Activated B cell treated with CpG ODN at 0.5 μM for 24 hours (primary cell): Measurements from ENCODE around the gene CHD2. TPM values are rescaled to one million over a fixed set of nuclear protein-coding genes. Genes with fewer than 3 reads are reported as not detected.

Experiments
- ATAC-seq: fragments of 200-7000 bp; cut with Tn5 transposase; one replicate; pipeline ENCODE4 v1.10.0; 2021; ENCODE audit warnings: low read depth, mild to moderate bottlenecking, moderate library complexity
- CTCF ChIA-PET: fragments of 350-600 bp; sonication (Branson Sonifier 250); formaldehyde crosslinking; loops from one replicate; lab custom pipeline; 2021; ENCODE audit warnings: antibody characterized with exemption; lab: Charles Lee
- POLR2A ChIA-PET: fragments of 350-600 bp; sonication (Branson Sonifier 250); formaldehyde crosslinking; loops from one replicate; lab custom pipeline; 2021; ENCODE audit warnings: antibody characterized with exemption; lab: Charles Lee
- DNase-seq: peaks from one replicate; pipeline ENCODE4 v3.0.0; 2022
- H3K27ac Mint-ChIP-seq: one replicate; pipeline ENCODE4 v1.8.0; 2020; ENCODE audit warnings: mixed read lengths
- H3K27me3 Mint-ChIP-seq: one replicate; pipeline ENCODE4 v1.8.0; 2021; ENCODE audit warnings: mixed read lengths
- H3K36me3 Mint-ChIP-seq: one replicate; pipeline ENCODE4 v1.8.0; 2021; ENCODE audit warnings: low read depth, mixed read lengths
- H3K4me1 Mint-ChIP-seq: one replicate; pipeline ENCODE4 v1.8.0; 2021; ENCODE audit warnings: mixed read lengths
- H3K4me3 Mint-ChIP-seq: one replicate; pipeline ENCODE4 v1.8.0; 2020; ENCODE audit warnings: mild to moderate bottlenecking, mixed read lengths
- H3K9me3 Mint-ChIP-seq: one replicate; pipeline ENCODE4 v1.8.0; 2020; ENCODE audit warnings: mixed read lengths
- CTCF ChIP-seq: fragments of 200-600 bp; IDR thresholded peaks from one replicate; pipeline ENCODE4 v1.8.0; 2022; ENCODE audit warnings: antibody characterized with exemption, mild to moderate bottlenecking
- intact Hi-C: fragments of 100-400 bp; cut with micrococcal nuclease; formaldehyde crosslinking; loops from one replicate; pipeline ENCODE4 v1.15.1; 2024
- total RNA-seq: library from RNA; stranded (reverse); gene quantifications from 2 replicates; pipeline ENCODE4 v1.2.3, GENCODE V29; 2022

The CHD2 gene
- total RNA-seq, 1 donor from 2014 or later, result 298 TPM

- TF ChIP-seq CTCF, result no peak
- intact Hi-C loops, result no loop called here
- ChIA-PET POLR2A (no interaction called here), CTCF (no interaction called here)
- ATAC-seq (no peak), DNase-seq (no peak)
- Mint-ChIP-seq H3K27me3 (peaks cover 20% of the 10 kb centered on the region), H3K4me1 (peaks cover 6% of the 10 kb centered on the region), H3K4me3 (no peak overlapping the region), H3K27ac (no peak overlapping the region), H3K36me3 (no peaks in the 10 kb centered on the region), H3K9me3 (peaks cover 8% of the 10 kb centered on the region)
Measured at GRCh38 chr15:93049233-93049632, 149.1 kb downstream of the CHD2 start.

GRCh38 chr15:93049914-93050578 lies 149.9 kb downstream of the CHD2 start:
- ChIA-PET CTCF (no interaction called here), POLR2A (no interaction called here)
- H3K4me3 Mint-ChIP-seq, result no peak overlapping the region
- peaks cover 8% of the 10 kb centered on the region for H3K9me3 Mint-ChIP-seq
- no peaks in the 10 kb centered on the region for H3K36me3 Mint-ChIP-seq
- DNase-seq, result no peak
- ATAC-seq, result no peak
- peaks cover 6% of the 10 kb centered on the region for H3K4me1 Mint-ChIP-seq
- no peak overlapping the region for H3K27ac Mint-ChIP-seq
- TF ChIP-seq CTCF, result no peak
- intact Hi-C loops, result no loop called here
- peaks cover 20% of the 10 kb centered on the region for H3K27me3 Mint-ChIP-seq

DNA sequence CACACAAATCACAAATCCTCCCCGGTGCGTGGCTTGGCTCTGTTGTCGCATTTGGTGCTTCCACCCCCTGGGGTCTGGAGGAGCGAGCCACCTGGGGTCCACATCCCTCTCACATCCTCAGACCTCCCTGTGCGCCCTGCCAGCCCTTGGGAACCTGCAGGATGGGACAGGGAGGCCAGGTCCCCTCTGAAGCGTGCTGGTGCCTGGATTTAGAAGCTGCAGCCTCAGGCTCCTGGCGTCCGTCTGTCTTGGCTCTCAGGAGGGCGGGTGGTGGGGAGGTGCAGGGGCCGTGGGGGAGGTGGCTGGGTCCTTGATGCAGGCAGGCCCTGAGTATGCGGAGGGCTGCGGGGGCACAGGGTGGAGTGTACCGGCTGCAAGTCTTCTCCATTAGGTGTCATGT lies 150.5 kb downstream of the CHD2 start:
- Mint-ChIP-seq H3K27ac (no peak overlapping the region), H3K4me3 (no peak overlapping the region)
- DNase-seq, result no peak

GRCh38 chr15:93051236-93052089 lies 151.3 kb downstream of the CHD2 start:
- no peak for TF ChIP-seq CTCF
- Mint-ChIP-seq H3K27me3 (peaks cover 14% of the 10 kb centered on the region), H3K36me3 (no peaks in the 10 kb centered on the region), H3K9me3 (peaks cover 3% of the 10 kb centered on the region), H3K4me3 (no peak overlapping the region), H3K27ac (no peak overlapping the region), H3K4me1 (peaks cover 6% of the 10 kb centered on the region)
- POLR2A ChIA-PET, result no interaction called here
- DNase-seq, result no peak
- CTCF ChIA-PET, result no interaction called here
- intact Hi-C loops, result no loop called here
- ATAC-seq, result no peak

More for the DNA sequence above, 150.5 kb downstream of the CHD2 start:
- H3K36me3 Mint-ChIP-seq, result no peaks in the 10 kb centered on the region
- ChIA-PET POLR2A (no interaction called here), CTCF (no interaction called here)
- TF ChIP-seq CTCF, result no peak
- peaks cover 20% of the 10 kb centered on the region for H3K27me3 Mint-ChIP-seq
- ATAC-seq, result no peak
- peaks cover 6% of the 10 kb centered on the region for H3K4me1 Mint-ChIP-seq
- intact Hi-C loops, result no loop called here
- peaks cover 8% of the 10 kb centered on the region for H3K9me3 Mint-ChIP-seq

- intact Hi-C loops, result no loop called here
- no peaks in the 10 kb centered on the region for H3K36me3 Mint-ChIP-seq
- no peaks in the 10 kb centered on the region for H3K9me3 Mint-ChIP-seq
- ChIA-PET CTCF (no interaction called here), POLR2A (no interaction called here)
- no peak overlapping the region for H3K4me3 Mint-ChIP-seq
- H3K4me1 Mint-ChIP-seq, result peaks cover 6% of the 10 kb centered on the region
- H3K27ac Mint-ChIP-seq, result no peak overlapping the region
- no peak for DNase-seq
- no peak for TF ChIP-seq CTCF
- H3K27me3 Mint-ChIP-seq, result peaks cover 13% of the 10 kb centered on the region
- no peak for ATAC-seq
Measured at GRCh38 chr15:93052090-93052879, 152.2 kb downstream of the CHD2 start.
